ENCODE data around the gene IHH. TPM values are rescaled to one million over a fixed set of nuclear protein-coding genes. Genes with fewer than 3 reads are reported as not detected.

The IHH gene
- under 1 TPM in 1 of 2 donors, not detected in 1; 0.34 TPM for total RNA-seq

DNA sequence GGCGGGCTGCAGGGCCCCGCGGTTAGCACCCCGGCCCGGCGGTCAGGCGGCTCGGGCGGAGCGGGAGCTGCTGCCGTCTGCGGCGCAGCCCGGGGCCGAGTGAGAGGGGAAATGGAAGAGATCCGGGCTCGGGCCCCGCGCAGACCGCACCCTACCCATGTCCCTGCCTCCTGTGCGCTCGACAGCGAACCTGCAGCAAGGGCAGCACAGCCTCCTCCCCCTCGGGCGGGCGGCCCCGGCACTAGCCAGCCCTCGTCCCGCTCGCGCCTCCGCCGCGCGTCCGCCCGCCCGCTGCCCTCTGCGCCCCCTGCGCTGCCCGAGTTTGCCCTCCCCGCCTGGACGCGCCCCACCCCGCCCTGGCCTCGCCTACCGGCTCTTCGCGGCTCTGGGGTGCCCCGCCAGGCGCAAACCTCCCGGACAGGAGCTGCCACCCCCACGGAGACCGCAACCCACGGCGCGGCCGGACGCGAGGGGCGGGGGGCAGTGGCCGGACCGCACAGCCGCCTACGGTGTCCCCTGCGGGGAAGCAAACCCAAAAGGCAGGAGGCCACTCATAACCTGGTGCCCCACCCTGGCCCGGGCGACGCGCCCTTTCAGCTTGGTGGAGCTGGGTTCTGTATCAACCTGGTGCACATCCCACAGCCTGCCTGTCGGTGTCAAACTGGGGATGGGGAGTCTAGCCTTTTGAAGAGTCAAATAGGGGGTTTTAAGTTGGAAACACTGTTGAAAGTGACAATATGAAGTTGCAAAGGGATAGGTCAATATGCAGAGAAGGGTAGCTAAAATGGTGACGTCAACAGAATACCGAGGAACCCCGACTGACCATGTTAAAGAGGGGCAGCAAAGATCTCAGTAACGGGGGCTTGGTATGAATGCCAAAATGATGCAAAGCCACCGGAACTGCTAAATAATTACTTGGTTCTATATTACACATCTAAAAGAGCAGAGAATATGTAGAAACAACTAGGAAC, at the start of gene IHH:
TSS of gene IHH (minus strand) at position 101 of the 971 bp plus-strand sequence. CDS start 454 bp downstream, outside the sequence.

DNA sequence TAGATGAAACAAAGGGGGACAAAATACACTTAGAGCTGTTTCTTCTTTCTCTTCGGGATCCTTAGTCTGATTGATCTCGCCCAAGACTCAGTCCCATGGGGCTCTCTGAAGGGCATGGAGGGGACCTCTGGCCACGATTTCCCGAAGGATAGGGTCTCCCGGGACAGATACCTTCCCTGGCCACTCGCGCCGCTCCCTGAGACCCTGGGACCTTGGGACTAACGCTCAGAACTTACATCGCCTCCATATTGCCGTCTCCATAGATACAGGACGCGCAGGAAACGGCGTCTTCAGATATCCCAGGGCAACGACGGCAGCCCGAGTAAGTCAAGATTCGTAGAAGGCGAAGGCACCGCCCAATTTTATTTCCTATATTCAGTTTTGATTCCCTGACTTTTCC, 19.5 kb downstream of the IHH start, which contains the start of gene CFAP65:
TSS of gene CFAP65 (minus strand) at position 265 of the 400 bp plus-strand sequence. CDS start 2,468 bp downstream, outside the sequence.

Small RNA genes within 50 kb of the gene (small RNA-seq; reads per million reads assigned to genes)
- gene MIR3131 (0.04 to 0.52 reads per million in 2 donors), gene RN7SL764P (0 reads per million in 2 donors)

Other genes starting within 250 kb of the IHH start
- not detected for gene PRKAG3, start 229.1 kb downstream of the IHH start, total RNA-seq
- gene WNT6, start 201.1 kb downstream of the IHH start, total RNA-seq = 1 to 10 TPM in 1 of 2 donors, under 1 TPM in 1; 0.34 to 1.7 TPM
- under 1 TPM in 1 of 2 donors, not detected in 1; 0.34 TPM for gene WNT10A, start 180.1 kb downstream of the IHH start, total RNA-seq
- not detected for gene CDK5R2, start 101.3 kb downstream of the IHH start, total RNA-seq
- not detected for gene FEV, start 75.7 kb downstream of the IHH start, total RNA-seq
- gene CRYBA2, start 67.5 kb downstream of the IHH start, total RNA-seq = under 1 TPM in 1 of 2 donors, not detected in 1; 0.34 TPM
- gene CFAP65, start 19.4 kb downstream of the IHH start, total RNA-seq = under 1 TPM in 1 of 2 donors, not detected in 1; 0.34 TPM
- gene NHEJ1, start 99.9 kb upstream of the IHH start, total RNA-seq = 10 to 100 TPM; 26.8 to 29.6 TPM
- gene SLC23A3, start 109.1 kb upstream of the IHH start, total RNA-seq = 1 to 10 TPM in 1 of 2 donors, under 1 TPM in 1; 1.00 to 1.4 TPM
- gene CNPPD1, start 116.0 kb upstream of the IHH start, total RNA-seq = 10 to 100 TPM; 26.6 to 27.9 TPM
- gene RETREG2, start 117.4 kb upstream of the IHH start, total RNA-seq = 10 to 100 TPM; 64.6 to 99.8 TPM
- 10 to 100 TPM; 13.7 to 24.8 TPM for gene ZFAND2B, start 145.9 kb upstream of the IHH start, total RNA-seq
- gene ABCB6, start 158.0 kb upstream of the IHH start, total RNA-seq = 10 to 100 TPM; 44.7 to 90.9 TPM
- 10 to 100 TPM; 54.7 to 63.6 TPM for gene ATG9A, start 168.7 kb upstream of the IHH start, total RNA-seq
- 10 to 100 TPM; 12.7 to 22.0 TPM for gene ANKZF1, start 168.9 kb upstream of the IHH start, total RNA-seq
- 10 to 100 TPM; 16.0 to 16.2 TPM for gene GLB1L, start 184.5 kb upstream of the IHH start, total RNA-seq
- gene STK16, start 184.6 kb upstream of the IHH start, total RNA-seq = 10 to 100 TPM; 23.3 to 36.5 TPM
- not detected for gene TUBA4B, start 192.3 kb upstream of the IHH start, total RNA-seq
- gene TUBA4A, start 193.0 kb upstream of the IHH start, total RNA-seq = 1 to 10 TPM; 2.1 to 3.0 TPM
- 10 to 100 TPM; 25.3 to 37.9 TPM for gene DNAJB2, start 218.4 kb upstream of the IHH start, total RNA-seq
- gene PTPRN, start 248.5 kb upstream of the IHH start, total RNA-seq = 1 to 10 TPM in 1 of 2 donors, under 1 TPM in 1; 0.33 to 1.0 TPM

Measured in melanocyte of skin (primary cell).